ENCODE measurements around the gene PSMA6.
"Not testable (repeated sequence)": the region's sequence is repeated elsewhere in the genome, so short reads cannot be mapped to it uniquely, and the experiment has no call there.

The PSMA6 gene

GRCh38 chr14:35346738-35347322 lies 54.6 kb downstream of the PSMA6 start:
- no peak for DNase-seq

DNA sequence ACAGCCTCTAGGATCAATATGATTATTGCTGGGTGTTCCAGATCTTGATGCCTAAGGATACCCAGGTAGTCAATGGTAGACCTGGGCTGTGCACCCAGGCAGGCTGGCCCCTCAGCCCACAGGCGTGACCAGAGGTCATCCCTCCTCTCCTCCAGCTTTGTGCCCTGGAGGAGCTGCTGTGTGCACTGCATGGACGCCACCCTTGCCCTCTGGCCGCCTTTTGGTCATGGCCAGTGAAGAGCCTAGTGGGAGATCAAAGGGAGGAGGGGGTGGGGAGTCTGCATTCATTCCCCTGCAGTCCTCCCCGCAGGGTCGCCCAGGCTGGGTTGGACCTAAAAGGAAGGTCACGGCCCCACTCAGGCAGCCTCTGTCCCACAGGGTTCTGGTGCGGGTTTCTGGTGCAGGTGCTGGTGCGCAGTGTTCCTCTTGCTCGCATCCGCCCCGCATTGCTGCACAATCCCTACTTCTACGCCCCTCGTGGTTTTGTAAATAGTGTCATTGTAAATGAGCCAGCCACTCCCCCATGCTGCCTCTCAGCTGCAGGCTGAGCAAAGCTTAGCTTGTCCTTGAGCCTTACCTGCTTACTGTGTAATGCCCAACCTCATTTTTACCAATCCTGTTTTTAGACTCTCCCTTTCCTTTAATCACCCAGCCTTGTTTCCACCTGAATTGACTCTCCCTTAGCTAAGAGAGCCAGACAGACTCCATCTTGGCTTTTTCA lies 55.3 kb downstream of the PSMA6 start:
- no peak for DNase-seq

DNA sequence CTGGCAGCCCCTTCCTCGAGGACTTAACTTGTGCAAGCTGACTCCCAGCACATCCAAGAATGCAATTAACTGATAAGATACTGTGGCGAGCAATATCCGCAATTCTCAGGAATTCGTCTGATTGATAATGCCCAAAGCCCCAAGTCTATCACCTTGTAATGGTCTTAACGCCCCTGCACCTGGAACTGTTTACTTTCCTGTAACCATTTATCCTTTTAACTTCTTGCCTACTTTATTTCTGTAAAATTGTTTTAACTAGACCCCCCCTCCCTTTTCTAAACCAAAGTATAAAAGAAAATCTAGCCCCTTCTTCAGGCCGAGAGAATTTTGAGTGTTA lies 55.8 kb downstream of the PSMA6 start:
- DNase-seq: not testable (repeated sequence)

DNA sequence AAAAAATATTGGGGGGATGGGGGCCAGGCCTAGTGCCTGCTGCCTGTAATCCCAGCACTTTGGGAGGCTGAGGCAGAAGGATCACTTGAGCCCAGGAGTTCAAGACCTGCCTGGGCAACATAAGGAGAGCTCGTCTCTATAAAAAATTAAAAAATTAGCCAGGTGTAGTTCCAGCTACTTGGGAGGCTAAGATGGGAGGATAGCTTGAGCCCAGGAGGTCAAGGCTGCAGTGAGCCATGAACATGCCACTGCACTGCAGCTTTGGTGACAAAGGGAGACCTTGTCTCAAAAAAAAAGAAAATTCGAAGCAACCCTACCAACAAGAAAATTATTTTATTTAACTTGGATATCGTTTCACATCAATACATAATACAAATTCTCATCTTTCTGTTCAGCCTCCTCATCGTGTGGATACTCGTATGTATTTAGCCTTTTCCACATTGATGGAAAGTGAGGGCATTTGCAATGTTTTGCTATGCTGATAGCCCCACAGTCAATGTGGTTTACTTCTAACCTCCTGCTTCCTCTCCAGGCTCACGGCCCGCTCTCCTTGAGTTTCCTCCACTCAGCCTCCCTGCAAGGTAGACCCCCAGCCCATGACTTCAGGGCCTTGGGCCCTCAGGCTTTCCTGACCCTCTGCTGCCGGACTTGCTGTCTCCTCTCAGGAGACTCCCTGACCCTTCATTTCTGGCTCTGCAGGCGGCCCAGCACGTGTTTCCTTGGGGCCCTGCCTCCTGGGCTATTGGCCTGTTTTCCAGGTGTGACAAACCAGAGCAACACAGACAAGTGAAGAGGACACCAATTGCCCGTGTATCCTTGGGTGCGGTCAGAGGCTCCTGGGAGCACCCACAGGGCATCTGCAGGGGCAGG lies 57.5 kb downstream of the PSMA6 start:
- DNase-seq: no peak

DNA sequence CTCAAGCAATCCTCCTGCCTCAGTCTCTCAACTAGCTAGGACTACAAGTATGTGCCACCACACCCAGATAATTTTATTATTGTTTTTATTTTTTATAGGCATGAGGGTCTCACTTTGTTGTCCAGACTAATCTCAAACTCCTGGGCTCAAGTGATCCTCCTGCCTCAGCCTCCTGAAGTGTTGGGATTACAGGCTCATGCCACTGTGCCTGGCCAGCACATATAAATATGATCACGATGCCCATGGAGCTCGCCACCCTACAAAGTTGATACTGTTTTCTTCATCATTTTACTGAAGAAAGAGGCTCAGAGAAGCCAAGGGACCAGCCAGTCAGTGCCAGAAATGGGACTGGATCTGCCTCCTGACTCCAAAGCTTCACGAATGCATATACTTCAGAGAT lies 59.3 kb downstream of the PSMA6 start:
- no peak for DNase-seq

GRCh38 chr14:35351897-35352273 lies 59.7 kb downstream of the PSMA6 start:
- no peak for DNase-seq

DNA sequence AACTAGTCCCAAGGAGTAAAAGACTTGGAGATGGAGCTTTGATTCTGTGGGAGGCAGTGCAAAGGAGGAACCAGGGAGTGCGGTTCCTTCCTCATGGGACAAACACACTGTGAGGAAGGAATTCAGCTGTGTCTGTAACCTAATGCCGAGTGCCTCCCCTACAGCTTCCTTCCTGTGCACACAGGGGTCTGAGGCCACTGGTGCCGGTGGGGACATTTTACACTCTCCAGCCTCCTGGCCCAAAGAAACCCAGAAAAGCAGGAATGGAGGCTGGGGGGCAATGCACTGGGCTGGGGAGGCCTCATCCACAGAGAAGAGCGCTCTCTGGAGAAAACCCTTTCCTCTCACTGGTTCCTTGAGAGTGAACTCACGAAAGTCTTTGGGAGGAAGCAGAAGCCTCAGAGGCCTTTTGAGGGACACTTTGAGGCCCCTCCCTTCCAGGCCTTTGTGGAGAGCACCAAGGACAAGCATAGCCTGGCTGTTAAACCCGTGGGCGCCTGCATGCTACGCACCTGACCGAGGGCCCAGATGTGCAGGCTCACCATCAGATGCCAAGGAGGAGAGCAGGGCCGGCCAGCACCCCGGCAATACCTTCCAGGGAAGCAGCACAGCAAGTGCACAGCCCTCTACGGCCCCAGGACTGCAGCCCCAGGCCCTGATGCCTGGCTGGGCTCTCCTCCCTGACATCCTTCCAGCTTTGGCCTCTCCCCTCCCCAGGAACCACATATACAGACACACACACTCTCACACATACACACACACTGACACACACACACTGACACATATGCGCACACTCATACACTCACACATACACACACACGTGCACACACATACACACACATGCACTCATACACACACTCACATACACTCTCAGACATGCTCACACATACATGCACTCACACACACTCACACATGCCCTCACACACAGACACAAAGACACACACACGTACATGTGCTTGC lies 60.4 kb downstream of the PSMA6 start:
- DNase-seq: no peak

DNA sequence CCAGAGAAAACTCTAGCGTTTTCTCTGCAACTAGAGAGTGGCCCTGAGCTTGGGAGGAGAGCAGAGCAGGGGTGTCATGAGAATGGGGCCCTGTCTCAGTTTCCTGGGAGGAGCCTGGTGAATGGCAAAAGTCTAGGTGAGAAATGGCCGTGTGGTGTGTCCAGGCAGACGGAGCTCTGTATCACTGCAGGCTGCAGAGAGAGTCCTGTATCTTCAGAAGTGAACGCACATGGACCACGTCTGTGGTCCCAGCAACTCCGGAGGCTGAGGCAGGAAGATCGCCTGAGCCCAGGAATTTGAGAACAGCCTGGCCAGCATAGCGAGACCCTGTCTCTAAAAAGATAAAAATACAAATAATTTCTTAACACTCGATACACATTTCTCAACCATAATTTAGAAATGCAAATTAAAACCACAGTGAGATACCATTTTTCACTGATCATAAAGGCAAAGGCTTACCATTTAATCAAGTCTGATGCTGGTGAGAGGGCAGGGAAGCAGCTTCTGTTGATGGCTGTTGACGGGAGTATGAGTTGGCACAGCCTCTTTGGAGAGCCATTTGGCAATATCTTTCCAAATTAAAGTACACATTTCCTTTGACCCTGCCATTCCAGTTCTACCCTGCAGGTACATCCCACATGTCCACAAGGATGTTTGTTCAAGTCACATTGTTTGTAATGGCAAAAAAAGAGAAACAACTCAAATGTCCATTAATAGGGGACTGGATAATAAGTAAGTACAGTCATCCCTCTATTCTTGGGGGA lies 61.4 kb downstream of the PSMA6 start:
- no peak for DNase-seq

DNA sequence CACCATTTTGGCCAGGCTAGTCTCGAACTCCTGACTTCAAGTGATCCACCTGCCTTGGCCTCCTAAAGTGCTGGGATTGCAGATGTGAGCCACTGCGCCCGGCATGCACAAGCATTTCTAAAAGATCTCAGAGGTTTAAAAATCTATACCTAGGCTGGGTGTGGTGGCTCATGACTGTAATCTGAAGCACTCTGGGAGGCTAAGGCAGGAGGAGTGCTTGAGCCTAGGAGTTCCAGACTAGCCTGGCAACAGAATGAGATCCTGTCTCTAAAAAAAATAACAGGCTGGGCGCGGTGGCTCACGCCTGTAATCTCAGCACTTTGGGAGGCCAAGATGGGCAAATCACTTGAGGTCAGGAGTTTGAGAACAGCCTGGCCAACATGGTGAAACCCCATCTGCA lies 63.1 kb downstream of the PSMA6 start:
- DNase-seq: not testable (repeated sequence)

GRCh38 chr14:35355981-35356841 lies 64.0 kb downstream of the PSMA6 start:
- DNase-seq: no peak

- not testable (repeated sequence) for DNase-seq
Observed at GRCh38 chr14:35359655-35360054, 67.5 kb downstream of the PSMA6 start.

DNA sequence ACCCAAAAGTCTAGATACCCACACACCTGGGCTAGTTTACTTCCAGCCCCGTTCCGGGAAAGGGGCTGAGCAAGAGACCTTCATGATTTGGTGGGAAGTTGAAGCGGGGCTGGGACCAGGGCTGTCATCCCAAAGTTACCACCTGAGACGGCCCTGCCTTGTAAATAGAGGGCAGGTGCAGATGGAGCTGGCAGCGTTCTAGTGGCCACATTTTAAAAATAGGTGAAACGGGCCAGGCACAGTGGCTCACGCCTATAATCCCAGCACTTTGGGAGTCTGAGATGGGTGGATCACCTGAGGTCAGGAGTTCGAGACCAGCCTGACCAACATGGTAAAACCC lies 68.9 kb downstream of the PSMA6 start:
- DNase-seq: no peak

GRCh38 chr14:35362450-35362849 lies 70.3 kb downstream of the PSMA6 start:
- DNase-seq: no peak

DNA sequence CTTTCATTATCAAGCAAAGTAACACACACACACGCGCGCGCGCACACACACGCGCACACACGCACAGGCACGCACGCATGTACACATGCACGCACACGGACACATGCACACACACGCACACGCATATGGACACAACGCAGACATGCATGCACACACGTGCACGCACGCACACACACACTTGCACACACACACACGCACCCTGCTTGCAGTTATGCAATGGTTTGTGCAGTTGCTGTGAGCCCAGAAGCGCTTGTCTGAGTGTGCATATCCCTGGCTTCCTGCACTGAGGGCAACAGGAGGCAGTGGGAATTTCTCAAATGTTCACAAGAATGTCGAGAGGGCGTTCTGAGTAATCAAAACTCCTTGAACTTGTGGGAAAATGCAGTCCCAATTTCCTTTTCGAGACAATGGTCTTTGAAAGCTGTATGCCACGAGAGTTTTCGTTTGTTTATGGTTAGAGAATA lies 70.8 kb downstream of the PSMA6 start:
- DNase-seq: no peak

- peak; percentile 54 for DNase-seq
Observed at GRCh38 chr14:35365130-35366055, 73.2 kb downstream of the PSMA6 start.

DNA sequence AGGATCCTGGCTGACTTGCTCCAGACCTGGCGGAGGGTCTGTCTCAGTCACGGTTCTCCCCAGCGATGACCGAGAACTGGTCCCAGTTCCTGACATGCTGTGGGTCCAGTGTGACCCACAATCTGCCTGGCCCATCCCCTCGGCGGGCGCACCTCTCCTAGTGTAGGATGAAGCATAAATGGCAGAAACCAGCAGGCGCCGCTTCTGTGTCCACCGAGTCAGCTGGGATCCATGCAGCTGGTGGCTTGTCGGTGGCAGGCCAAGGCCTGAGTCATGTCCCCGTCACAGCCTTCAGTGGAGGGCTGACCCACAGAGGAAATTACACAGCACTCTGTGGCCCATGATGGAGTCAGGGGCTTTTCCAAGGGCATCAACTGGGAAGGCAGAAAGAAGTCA lies 73.9 kb downstream of the PSMA6 start:
- no peak for DNase-seq

GRCh38 chr14:35366521-35366976 lies 74.4 kb downstream of the PSMA6 start:
- no peak for DNase-seq

- no peak for DNase-seq
Observed at GRCh38 chr14:35367056-35367372, 74.8 kb downstream of the PSMA6 start.

Data from activated T-cell treated with anti-CD3 and anti-CD28 coated beads for 4 hours (primary cell).